ENCODE results near the gene SULT1C2.

SULT1C2 gene

GRCh38 chr2:108287169-108287568, 1.5 kb upstream of the SULT1C2 start:
- ChIA-PET CTCF (no interaction called here), POLR2A (no interaction called here)
- WGBS (ENCODE audit: insufficient coverage): 93% methylated on average over 2 of the region's 2 CpGs
- H3K27ac ChIP-seq (ENCODE audit: insufficient read depth in 1 of 2, low read depth in 1 of 2, low read length in 2 of 2, poor library complexity in 1 of 2, severe bottlenecking in 2 of 2): no peak overlapping the region
- peaks cover 0 to 11% (median 5%) of the 10 kb centered on the region in 4 experiments for H3K4me1 ChIP-seq (ENCODE audit: control extremely low read depth in 1 of 4, control insufficient read depth in 4 of 4, insufficient read depth in 4 of 4, low read length in 3 of 4)
- peak in 2 of 3 donors; percentile 20 to 22 for DNase-seq
- H3K9me3 ChIP-seq (ENCODE audit: control extremely low read depth in 1 of 5, control insufficient read depth in 4 of 5, insufficient read depth in 2 of 5, low read depth in 1 of 5, low read length in 4 of 5): peaks cover 0 to 2% (median 0%) of the 10 kb centered on the region in 5 experiments
- H3K4me3 ChIP-seq (ENCODE audit: control insufficient read depth in 1 of 7, extremely low read depth in 1 of 7, insufficient read depth in 4 of 7, low read depth in 2 of 7, low read length in 6 of 7): no peak overlapping the region
- H3K27me3 ChIP-seq (replicated peaks in 2 of 5; ENCODE audit: control insufficient read depth in 4 of 5, insufficient read depth in 5 of 5, low read length in 4 of 5): peaks cover 0 to 1% (median 0%) of the 10 kb centered on the region in 5 experiments
- H3K36me3 ChIP-seq (ENCODE audit: control insufficient read depth in 4 of 4, insufficient read depth in 4 of 4, low read length in 3 of 4): no peaks in the 10 kb centered on the region

GRCh38 chr2:108293850-108294249, 5.2 kb downstream of the SULT1C2 start:
- Histone ChIP-seq H3K27ac (ENCODE audit: insufficient read depth in 1 of 2, low read depth in 1 of 2, low read length in 2 of 2, poor library complexity in 1 of 2, severe bottlenecking in 2 of 2) (no peak overlapping the region), H3K4me3 (ENCODE audit: control insufficient read depth in 1 of 7, extremely low read depth in 1 of 7, insufficient read depth in 4 of 7, low read depth in 2 of 7, low read length in 6 of 7) (no peak overlapping the region), H3K9me3 (ENCODE audit: control extremely low read depth in 1 of 5, control insufficient read depth in 4 of 5, insufficient read depth in 2 of 5, low read depth in 1 of 5, low read length in 4 of 5) (peaks cover 0 to 2% (median 0%) of the 10 kb centered on the region in 5 experiments), H3K4me1 (ENCODE audit: control extremely low read depth in 1 of 4, control insufficient read depth in 4 of 4, insufficient read depth in 4 of 4, low read length in 3 of 4) (peaks cover 0 to under 1% (median under 1%) of the 10 kb centered on the region in 4 experiments), H3K27me3 (replicated peaks in 2 of 5; ENCODE audit: control insufficient read depth in 4 of 5, insufficient read depth in 5 of 5, low read length in 4 of 5) (no peaks in the 10 kb centered on the region), H3K36me3 (ENCODE audit: control insufficient read depth in 4 of 4, insufficient read depth in 4 of 4, low read length in 3 of 4) (no peaks in the 10 kb centered on the region)
- DNase-seq: no peak
- ChIA-PET CTCF (no interaction called here), POLR2A (no interaction called here)
- WGBS (ENCODE audit: insufficient coverage): 100% methylated on average over 1 of the region's 4 CpGs

GRCh38 chr2:108297436-108298141, 8.9 kb downstream of the SULT1C2 start:
- no peaks in the 10 kb centered on the region for H3K4me1 ChIP-seq (ENCODE audit: control extremely low read depth in 1 of 4, control insufficient read depth in 4 of 4, insufficient read depth in 4 of 4, low read length in 3 of 4)

GRCh38 chr2:108301558-108301957, 12.9 kb downstream of the SULT1C2 start:
- 100% methylated on average over 6 of the region's 7 CpGs for WGBS (ENCODE audit: insufficient coverage)
- no peaks in the 10 kb centered on the region for H3K36me3 ChIP-seq (ENCODE audit: control insufficient read depth in 4 of 4, insufficient read depth in 4 of 4, low read length in 3 of 4)
- DNase-seq: no peak
- peaks cover 0 to 11% (median 0%) of the 10 kb centered on the region in 4 experiments for H3K4me1 ChIP-seq (ENCODE audit: control extremely low read depth in 1 of 4, control insufficient read depth in 4 of 4, insufficient read depth in 4 of 4, low read length in 3 of 4)
- H3K27ac ChIP-seq (ENCODE audit: insufficient read depth in 1 of 2, low read depth in 1 of 2, low read length in 2 of 2, poor library complexity in 1 of 2, severe bottlenecking in 2 of 2): no peak overlapping the region
- H3K4me3 ChIP-seq (ENCODE audit: control insufficient read depth in 1 of 7, extremely low read depth in 1 of 7, insufficient read depth in 4 of 7, low read depth in 2 of 7, low read length in 6 of 7): no peak overlapping the region
- ChIA-PET POLR2A (no interaction called here), CTCF (no interaction called here)
- no peaks in the 10 kb centered on the region for H3K9me3 ChIP-seq (ENCODE audit: control extremely low read depth in 1 of 5, control insufficient read depth in 4 of 5, insufficient read depth in 2 of 5, low read depth in 1 of 5, low read length in 4 of 5)
- H3K27me3 ChIP-seq (replicated peaks in 2 of 5; ENCODE audit: control insufficient read depth in 4 of 5, insufficient read depth in 5 of 5, low read length in 4 of 5): no peaks in the 10 kb centered on the region

More at GRCh38 chr2:108297436-108298141, 8.9 kb downstream of the SULT1C2 start:
- no peaks in the 10 kb centered on the region for H3K36me3 ChIP-seq (ENCODE audit: control insufficient read depth in 4 of 4, insufficient read depth in 4 of 4, low read length in 3 of 4)
- no peak overlapping the region for H3K27ac ChIP-seq (ENCODE audit: insufficient read depth in 1 of 2, low read depth in 1 of 2, low read length in 2 of 2, poor library complexity in 1 of 2, severe bottlenecking in 2 of 2)
- WGBS (ENCODE audit: insufficient coverage): 83% methylated on average over 6 of the region's 9 CpGs
- no peaks in the 10 kb centered on the region for H3K27me3 ChIP-seq (replicated peaks in 2 of 5; ENCODE audit: control insufficient read depth in 4 of 5, insufficient read depth in 5 of 5, low read length in 4 of 5)
- H3K9me3 ChIP-seq (ENCODE audit: control extremely low read depth in 1 of 5, control insufficient read depth in 4 of 5, insufficient read depth in 2 of 5, low read depth in 1 of 5, low read length in 4 of 5): no peaks in the 10 kb centered on the region
- ChIA-PET POLR2A (no interaction called here), CTCF (no interaction called here)
- no peak for DNase-seq
- H3K4me3 ChIP-seq (ENCODE audit: control insufficient read depth in 1 of 7, extremely low read depth in 1 of 7, insufficient read depth in 4 of 7, low read depth in 2 of 7, low read length in 6 of 7): no peak overlapping the region

GRCh38 chr2:108304975-108305374, 16.3 kb downstream of the SULT1C2 start:
- CTCF ChIA-PET: no interaction called here
- WGBS (ENCODE audit: insufficient coverage): 50% methylated on average over 2 of the region's 2 CpGs

GRCh38 chr2:108305901-108306300, 17.2 kb downstream of the SULT1C2 start:
- POLR2A ChIA-PET: no interaction called here
- Histone ChIP-seq H3K36me3 (ENCODE audit: control insufficient read depth in 4 of 4, insufficient read depth in 4 of 4, low read length in 3 of 4) (no peaks in the 10 kb centered on the region), H3K4me1 (ENCODE audit: control extremely low read depth in 1 of 4, control insufficient read depth in 4 of 4, insufficient read depth in 4 of 4, low read length in 3 of 4) (peaks cover 0 to 11% (median 0%) of the 10 kb centered on the region in 4 experiments), H3K27me3 (replicated peaks in 2 of 5; ENCODE audit: control insufficient read depth in 4 of 5, insufficient read depth in 5 of 5, low read length in 4 of 5) (no peaks in the 10 kb centered on the region), H3K4me3 (ENCODE audit: control insufficient read depth in 1 of 7, extremely low read depth in 1 of 7, insufficient read depth in 4 of 7, low read depth in 2 of 7, low read length in 6 of 7) (no peak overlapping the region), H3K27ac (ENCODE audit: insufficient read depth in 1 of 2, low read depth in 1 of 2, low read length in 2 of 2, poor library complexity in 1 of 2, severe bottlenecking in 2 of 2) (no peak overlapping the region), H3K9me3 (ENCODE audit: control extremely low read depth in 1 of 5, control insufficient read depth in 4 of 5, insufficient read depth in 2 of 5, low read depth in 1 of 5, low read length in 4 of 5) (no peaks in the 10 kb centered on the region)
- WGBS (ENCODE audit: insufficient coverage): 91% methylated on average over 2 of the region's 2 CpGs
- DNase-seq: no peak
- CTCF ChIA-PET: no interaction called here

More at GRCh38 chr2:108304975-108305374, 16.3 kb downstream of the SULT1C2 start:
- Histone ChIP-seq H3K4me1 (ENCODE audit: control extremely low read depth in 1 of 4, control insufficient read depth in 4 of 4, insufficient read depth in 4 of 4, low read length in 3 of 4) (peaks cover 0 to 11% (median 0%) of the 10 kb centered on the region in 4 experiments), H3K27ac (ENCODE audit: insufficient read depth in 1 of 2, low read depth in 1 of 2, low read length in 2 of 2, poor library complexity in 1 of 2, severe bottlenecking in 2 of 2) (no peak overlapping the region), H3K9me3 (ENCODE audit: control extremely low read depth in 1 of 5, control insufficient read depth in 4 of 5, insufficient read depth in 2 of 5, low read depth in 1 of 5, low read length in 4 of 5) (no peaks in the 10 kb centered on the region), H3K27me3 (replicated peaks in 2 of 5; ENCODE audit: control insufficient read depth in 4 of 5, insufficient read depth in 5 of 5, low read length in 4 of 5) (no peaks in the 10 kb centered on the region), H3K36me3 (ENCODE audit: control insufficient read depth in 4 of 4, insufficient read depth in 4 of 4, low read length in 3 of 4) (no peaks in the 10 kb centered on the region), H3K4me3 (ENCODE audit: control insufficient read depth in 1 of 7, extremely low read depth in 1 of 7, insufficient read depth in 4 of 7, low read depth in 2 of 7, low read length in 6 of 7) (no peak overlapping the region)
- POLR2A ChIA-PET: no interaction called here
- DNase-seq: peak in 1 of 3 donors; percentile 5

GRCh38 chr2:108309903-108310302, 21.2 kb downstream of the SULT1C2 start:
- ChIA-PET CTCF (interaction anchor here (0.6 kb wide), 1 partner anchor 204 kb away, joined by 4 read pairs; no protein-coding TSS in a partner anchor), POLR2A (no interaction called here)
- peaks cover 0 to 6% (median 0%) of the 10 kb centered on the region in 4 experiments for H3K4me1 ChIP-seq (ENCODE audit: control extremely low read depth in 1 of 4, control insufficient read depth in 4 of 4, insufficient read depth in 4 of 4, low read length in 3 of 4)
- H3K9me3 ChIP-seq (ENCODE audit: control extremely low read depth in 1 of 5, control insufficient read depth in 4 of 5, insufficient read depth in 2 of 5, low read depth in 1 of 5, low read length in 4 of 5): peaks cover 0 to 2% (median 0%) of the 10 kb centered on the region in 5 experiments
- no peak overlapping the region for H3K4me3 ChIP-seq (ENCODE audit: control insufficient read depth in 1 of 7, extremely low read depth in 1 of 7, insufficient read depth in 4 of 7, low read depth in 2 of 7, low read length in 6 of 7)
- no peaks in the 10 kb centered on the region for H3K36me3 ChIP-seq (ENCODE audit: control insufficient read depth in 4 of 4, insufficient read depth in 4 of 4, low read length in 3 of 4)
- no peaks in the 10 kb centered on the region for H3K27me3 ChIP-seq (replicated peaks in 2 of 5; ENCODE audit: control insufficient read depth in 4 of 5, insufficient read depth in 5 of 5, low read length in 4 of 5)
- H3K27ac ChIP-seq (ENCODE audit: insufficient read depth in 1 of 2, low read depth in 1 of 2, low read length in 2 of 2, poor library complexity in 1 of 2, severe bottlenecking in 2 of 2): no peak overlapping the region
- DNase-seq: no peak
